Measurements from ENCODE around the gene ALG12. TPM values are rescaled to one million over a fixed set of nuclear protein-coding genes. Genes with fewer than 3 reads are reported as not detected.

The ALG12 gene
- total and polyA plus RNA-seq, 2 experiments from 2014 or later = 18.7 to 23.3 TPM

DNA sequence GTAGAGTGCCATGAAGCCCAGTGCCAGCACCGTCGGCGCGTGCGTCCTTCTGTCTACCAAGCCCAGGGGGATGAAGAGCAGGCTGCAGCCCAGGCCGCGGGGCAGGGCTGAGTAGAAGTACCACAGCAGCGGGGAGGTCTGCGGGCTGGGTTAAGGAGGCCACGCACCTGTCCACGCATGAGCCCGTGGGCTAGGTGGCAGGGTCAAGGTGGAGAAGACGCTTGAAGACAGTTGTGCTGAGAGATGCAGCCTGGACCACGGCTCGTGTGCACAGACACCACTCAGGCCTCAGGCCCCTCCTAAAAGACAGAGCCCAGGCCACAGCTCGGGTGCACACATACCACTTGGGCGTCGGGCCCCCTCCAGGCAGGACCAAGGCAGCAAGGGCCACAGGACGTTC lies 10.4 kb downstream of the ALG12 start:
- Histone ChIP-seq H3K4me1 (ENCODE audit: insufficient read depth) (no peaks in the 10 kb centered on the region), H2AFZ (no peak overlapping the region), H3K9me2 (ENCODE audit: insufficient read depth) (no peaks in the 10 kb centered on the region), H3K27me3 (ENCODE audit: insufficient read depth) (no peaks in the 10 kb centered on the region), H3K27ac (ENCODE audit: low read depth) (no peak overlapping the region), H3K4me3 (no peak overlapping the region), H3K79me2 (replicated peaks; ENCODE audit: insufficient read depth) (no peaks in the 10 kb centered on the region), H4K20me1 (replicated peaks; ENCODE audit: insufficient read depth) (no peaks in the 10 kb centered on the region), H3F3A (replicated peaks; ENCODE audit: low read depth) (peaks cover 5% of the 10 kb centered on the region; the same call in 1 of the 2 replicates), H3K4me2 (no peak overlapping the region), H3K36me3 (ENCODE audit: insufficient read depth) (no peaks in the 10 kb centered on the region)
- no peak for DNase-seq (ENCODE audit: low spot score)
- Mint-ChIP-seq H3K4me1 (no peaks in the 10 kb centered on the region), H3K9me3 (no peaks in the 10 kb centered on the region), H3K27ac (no peak overlapping the region), H3K27me3 (ENCODE audit: insufficient read depth, low read depth, poor library complexity) (peaks cover 16% of the 10 kb centered on the region), H3K4me3 (no peak overlapping the region), H3K36me3 (ENCODE audit: low read depth) (peaks cover 28% of the 10 kb centered on the region)
- TF ChIP-seq STAT1 (IDR thresholded peaks at IDR 0.05; ENCODE audit: unreplicated experiment) (no peak), EZH2phosphoT487 (IDR thresholded peaks at IDR 0.05; ENCODE audit: unreplicated experiment) (no peak), POLR2AphosphoS5 (IDR thresholded peaks at IDR 0.05; ENCODE audit: low read depth) (no peak), CTCF (conservative IDR thresholded peaks at IDR 0.05; ENCODE audit: low read depth in 2 of 2) (no peak), ZNF114 (CRISPR knock-in tag; IDR thresholded peaks at IDR 0.05) (no peak), ZNF331 (CRISPR knock-in tag; IDR thresholded peaks at IDR 0.05; ENCODE audit: low read depth) (no peak), REST (IDR thresholded peaks at IDR 0.05; ENCODE audit: unreplicated experiment) (no peak), CREB1 (CRISPR knock-in tag; IDR thresholded peaks at IDR 0.05; ENCODE audit: low read depth) (no peak), EZH2 (IDR thresholded peaks at IDR 0.05; ENCODE audit: low read depth, unreplicated experiment) (no peak), ZNF462 (CRISPR knock-in tag; IDR thresholded peaks at IDR 0.05) (no peak), JUNB (IDR thresholded peaks at IDR 0.05; ENCODE audit: unreplicated experiment) (no peak)
- TF ChIP-seq, protein P1, sequence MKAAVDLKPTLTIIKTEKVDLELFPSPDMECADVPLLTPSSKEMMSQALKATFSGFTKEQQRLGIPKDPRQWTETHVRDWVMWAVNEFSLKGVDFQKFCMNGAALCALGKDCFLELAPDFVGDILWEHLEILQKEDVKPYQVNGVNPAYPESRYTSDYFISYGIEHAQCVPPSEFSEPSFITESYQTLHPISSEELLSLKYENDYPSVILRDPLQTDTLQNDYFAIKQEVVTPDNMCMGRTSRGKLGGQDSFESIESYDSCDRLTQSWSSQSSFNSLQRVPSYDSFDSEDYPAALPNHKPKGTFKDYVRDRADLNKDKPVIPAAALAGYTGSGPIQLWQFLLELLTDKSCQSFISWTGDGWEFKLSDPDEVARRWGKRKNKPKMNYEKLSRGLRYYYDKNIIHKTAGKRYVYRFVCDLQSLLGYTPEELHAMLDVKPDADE (IDR thresholded peaks at IDR 0.05) = no peak
- no peak for ATAC-seq

Measured in GM23338 (cell line).